ENCODE measurements around the gene PAQR8.
"Not testable (repeated sequence)": the region's sequence is repeated elsewhere in the genome, so short reads cannot be mapped to it uniquely, and the experiment has no call there.

Gene PAQR8

DNA sequence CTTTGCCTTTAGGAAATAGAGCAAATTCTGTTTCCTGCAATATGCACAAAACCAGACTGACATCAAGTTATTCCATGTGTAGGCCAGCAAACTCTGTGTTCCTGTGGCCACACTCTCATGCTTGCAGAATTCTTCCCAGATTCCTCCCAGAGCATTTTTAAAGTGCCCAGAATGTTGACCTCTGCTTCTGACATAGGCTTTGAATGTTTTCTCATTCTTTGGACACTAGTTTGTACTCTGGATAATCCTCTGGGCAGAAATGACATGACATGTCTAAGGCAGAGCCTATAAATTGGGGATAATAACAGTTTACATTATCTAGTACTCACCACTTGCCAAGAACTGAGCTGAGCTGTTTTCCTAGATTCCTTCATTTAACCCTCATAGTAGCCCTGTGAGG is 49.0 kb downstream of the PAQR8 start:
- DNase-seq (ENCODE audit: low spot score): peak; percentile 32

GRCh38 chr6:52411911-52412310 is 50.0 kb downstream of the PAQR8 start:
- no peak for DNase-seq (ENCODE audit: low spot score)

GRCh38 chr6:52415333-52415732 is 53.4 kb downstream of the PAQR8 start:
- no peak for DNase-seq (ENCODE audit: low spot score)

DNA sequence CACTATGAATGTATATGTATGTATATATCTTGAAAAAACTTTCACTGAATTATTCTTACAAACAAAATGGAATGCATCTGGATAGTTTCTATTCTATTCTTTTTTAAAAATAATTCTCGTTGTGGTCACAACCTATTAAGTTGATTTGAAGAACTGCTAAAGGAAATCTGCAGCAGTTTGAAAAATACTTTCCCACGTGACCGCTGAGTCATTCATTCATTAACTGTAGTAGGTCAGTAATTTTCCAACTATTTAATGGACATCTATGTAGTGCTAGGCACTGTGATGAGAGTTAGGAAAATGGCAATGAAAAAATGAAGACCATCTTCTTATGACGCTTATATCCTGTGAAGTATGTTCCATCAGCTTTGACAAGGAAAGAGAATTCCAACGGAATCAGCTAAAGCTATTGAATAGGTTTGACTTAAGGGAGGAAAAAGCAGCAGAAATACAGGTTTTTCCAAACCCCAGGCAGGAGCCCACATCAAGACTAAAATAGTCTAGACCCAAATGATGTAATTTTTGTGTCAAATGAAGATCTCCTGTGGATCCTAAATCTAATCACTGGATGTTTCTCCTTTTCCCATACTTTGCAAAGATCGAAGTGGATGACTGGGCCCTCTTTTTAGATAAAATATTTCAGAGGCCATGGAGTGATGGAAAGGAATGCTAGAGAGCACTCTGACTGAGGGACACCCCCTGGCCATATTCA is 54.1 kb downstream of the PAQR8 start:
- DNase-seq (ENCODE audit: low spot score): no peak

- DNase-seq (ENCODE audit: low spot score): peak; percentile 44
Observed at GRCh38 chr6:52416629-52417151, 54.7 kb downstream of the PAQR8 start.

- peak; percentile 40 for DNase-seq (ENCODE audit: low spot score)
Observed at GRCh38 chr6:52417675-52418111, 55.7 kb downstream of the PAQR8 start.

DNA sequence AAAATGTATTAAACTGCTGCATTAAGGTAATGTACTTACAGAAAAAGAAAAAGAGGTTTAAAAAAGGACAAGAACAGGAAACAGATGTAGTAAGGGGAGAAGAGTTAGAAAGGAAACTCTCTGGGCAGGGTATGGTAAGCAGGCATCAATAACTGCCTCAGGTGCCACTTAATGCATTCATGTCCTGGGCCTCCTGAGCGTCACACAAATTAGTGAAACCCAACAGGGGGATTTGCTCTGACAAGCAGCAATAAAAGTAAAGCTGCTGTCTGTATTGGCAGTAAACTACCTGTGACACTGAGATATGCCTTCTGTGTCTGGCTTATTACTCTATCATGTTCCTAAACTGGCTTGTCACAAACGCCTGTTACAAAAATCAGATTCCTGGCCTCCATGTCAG is 56.7 kb downstream of the PAQR8 start:
- DNase-seq (ENCODE audit: low spot score): no peak

GRCh38 chr6:52419809-52420667 is 58.1 kb downstream of the PAQR8 start, which contains the start of gene EFHC1:
Gene EFHC1, plus strand, starts transcription at chr6:52420342. Its CDS starts 69 bp downstream, at chr6:52420411.
- DNase-seq (ENCODE audit: low spot score): peak; percentile 93

DNA sequence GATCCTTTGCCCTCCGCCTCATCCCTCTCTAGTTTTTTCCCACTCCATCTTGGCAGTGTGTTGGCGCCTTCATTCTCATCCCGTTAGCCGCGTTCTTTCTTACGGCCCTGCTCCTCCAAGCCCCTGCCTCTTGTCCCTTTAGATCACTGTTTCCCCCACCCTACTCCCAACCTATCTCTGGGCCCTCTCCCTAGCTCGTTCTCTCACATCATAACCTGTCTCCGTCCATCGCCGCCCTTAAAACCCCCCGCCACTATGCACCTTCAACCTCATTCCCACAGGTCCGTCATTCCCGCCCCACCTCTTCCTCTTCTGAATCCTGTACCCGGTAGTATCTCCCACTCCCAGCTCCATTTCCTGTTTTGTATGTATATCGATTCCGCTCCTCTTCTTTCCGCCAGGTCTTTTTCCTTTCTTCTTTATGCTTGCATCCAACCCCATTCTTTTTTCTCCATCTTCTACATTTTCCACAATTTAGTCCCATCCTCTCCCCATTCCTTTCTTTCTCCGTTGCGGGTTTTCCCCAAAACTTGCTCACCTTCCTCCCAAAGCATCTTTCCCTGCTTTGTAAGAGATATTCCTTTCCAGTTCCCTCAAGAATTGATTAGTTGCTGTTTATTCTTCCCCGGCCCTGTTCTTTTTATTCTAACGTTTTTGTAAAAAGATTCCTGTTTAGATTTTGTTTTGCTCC is 58.9 kb downstream of the PAQR8 start:
- DNase-seq (ENCODE audit: low spot score): no peak

DNA sequence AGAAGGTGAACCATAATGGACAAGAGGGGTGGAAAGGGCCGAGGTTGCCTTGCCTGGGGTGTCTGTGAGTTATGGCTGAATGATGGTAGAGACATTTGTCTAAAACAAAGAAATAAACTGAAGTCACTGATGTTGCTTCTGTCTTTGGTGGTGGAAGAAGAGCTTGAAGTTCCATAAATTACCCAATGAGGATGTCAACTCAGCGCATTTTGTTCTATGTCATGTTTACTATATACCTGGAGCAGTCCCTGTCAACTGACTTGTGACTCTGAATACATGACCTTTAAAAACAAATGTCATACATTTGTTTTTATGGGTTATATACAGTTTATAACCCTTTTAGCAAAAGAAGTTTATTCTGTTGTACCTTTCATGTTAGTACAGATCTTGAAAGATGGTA is 60.2 kb downstream of the PAQR8 start:
- no peak for DNase-seq (ENCODE audit: low spot score)

DNA sequence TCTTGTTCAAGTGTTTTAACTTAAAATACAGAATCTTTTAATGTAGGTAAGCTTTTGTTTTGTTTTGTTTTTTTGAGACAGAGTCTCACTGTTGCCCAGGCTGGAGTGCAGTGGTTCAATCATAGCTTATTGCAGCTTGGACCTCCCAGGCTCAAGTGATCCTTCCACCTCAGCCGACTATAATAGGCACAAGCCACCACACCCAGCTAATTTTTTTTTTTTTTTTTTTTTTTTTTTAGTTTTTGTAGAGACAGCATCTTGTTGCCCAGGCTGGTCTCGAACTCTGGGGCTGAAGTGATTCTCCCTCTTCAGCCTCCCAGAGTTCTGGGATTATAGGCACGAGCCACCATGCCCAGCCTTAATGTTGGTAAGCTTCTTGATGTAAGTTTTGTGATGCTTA is 61.5 kb downstream of the PAQR8 start:
- no peak for DNase-seq (ENCODE audit: low spot score)

DNA sequence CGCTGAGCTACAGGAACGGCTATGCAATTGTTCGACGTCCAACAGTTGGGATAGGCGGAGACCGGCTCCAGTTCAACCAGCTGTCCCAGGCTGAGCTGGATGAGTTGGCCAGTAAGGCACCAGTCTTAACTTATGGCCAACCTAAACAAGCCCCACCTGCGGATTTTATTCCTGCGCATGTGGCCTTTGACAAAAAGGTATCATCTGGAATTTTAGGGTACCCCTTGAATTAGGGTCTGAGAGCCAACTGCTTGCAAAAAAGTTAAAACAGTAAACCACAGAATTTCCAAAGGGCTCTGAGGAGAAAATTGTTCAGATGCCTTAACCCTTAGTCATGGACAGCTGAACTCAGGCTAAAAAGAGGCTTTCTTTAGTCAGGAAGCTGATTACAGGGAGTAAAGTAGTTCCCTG is 62.0 kb downstream of the PAQR8 start:
- DNase-seq (ENCODE audit: low spot score): peak; percentile 60

- no peak for DNase-seq (ENCODE audit: low spot score)
Observed at GRCh38 chr6:52424513-52424912, 62.6 kb downstream of the PAQR8 start.

- no peak for DNase-seq (ENCODE audit: low spot score)
Observed at GRCh38 chr6:52426667-52427066, 64.7 kb downstream of the PAQR8 start.

DNA sequence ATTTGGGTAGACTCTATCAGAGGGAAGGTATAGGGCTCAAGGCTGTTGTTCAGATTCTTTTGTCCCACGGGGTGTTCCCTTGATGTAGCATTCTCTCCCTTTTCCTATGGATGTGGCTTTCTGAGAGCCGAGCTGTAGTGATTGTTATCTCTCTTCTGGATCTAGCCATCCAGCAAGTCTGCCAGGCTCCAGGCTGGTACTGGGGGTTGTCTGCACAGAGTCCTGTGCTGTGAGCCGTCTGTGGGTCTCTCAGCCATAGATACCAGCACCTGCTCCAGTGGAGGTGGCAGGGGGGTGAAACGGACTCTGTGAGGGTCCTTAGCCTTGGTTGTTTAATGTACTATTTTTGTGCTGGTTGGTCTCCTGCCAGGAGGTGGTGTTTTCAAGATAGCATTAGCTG is 71.3 kb downstream of the PAQR8 start:
- DNase-seq (ENCODE audit: low spot score): not testable (repeated sequence)

- no peak for DNase-seq (ENCODE audit: low spot score)
Observed at GRCh38 chr6:52435345-52435744, 73.4 kb downstream of the PAQR8 start.

DNA sequence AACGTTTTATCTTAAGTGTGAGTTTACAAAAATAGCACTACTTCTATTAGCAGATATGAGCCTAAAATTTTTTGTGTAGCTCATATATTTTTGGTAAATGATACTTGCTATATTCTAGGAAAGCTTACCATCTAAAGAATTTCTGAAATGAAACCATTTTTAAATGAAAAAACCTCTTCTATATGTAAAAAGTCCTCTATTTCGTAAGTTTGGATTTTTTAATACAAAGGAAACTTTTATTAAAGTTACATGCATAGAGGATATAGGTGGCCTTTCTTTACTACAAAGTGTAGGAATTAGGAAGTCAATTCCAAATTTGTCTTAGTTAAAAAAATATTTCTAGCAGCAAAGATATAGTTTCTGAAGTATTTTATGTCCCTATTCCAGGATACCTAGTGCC is 77.0 kb downstream of the PAQR8 start:
- DNase-seq (ENCODE audit: low spot score): no peak

GRCh38 chr6:52454556-52454955 is 92.6 kb downstream of the PAQR8 start:
- DNase-seq (ENCODE audit: low spot score): peak; percentile 2

GRCh38 chr6:52457096-52457495 is 95.1 kb downstream of the PAQR8 start:
- no peak for DNase-seq (ENCODE audit: low spot score)

All from hepatic stellate cell (primary cell).